Epithelial cell of esophagus (primary cell): ENCODE data around the gene ZNF181.
"Not testable (repeated sequence)": the region's sequence is repeated elsewhere in the genome, so short reads cannot be mapped to it uniquely, and the experiment has no call there.

Experiments
- DNase-seq: peaks from one replicate; pipeline ENCODE4 v3.0.0; 2010; ENCODE audit warnings: low read depth
- H3K4me3 ChIP-seq: 2 replicates; pipeline ENCODE4 v1.5.1; 2011; ENCODE audit warnings: mild to moderate bottlenecking, low read length, control low read depth
- CTCF ChIP-seq: IDR thresholded peaks from 2 replicates; pipeline ENCODE4 v1.5.1; 2011; ENCODE audit warnings: low read depth, mild to moderate bottlenecking, low read length, control low read depth, inconsistent platforms; ENCODE audit not compliant: insufficient read depth; ENCODE audit errors: missing control alignments

ZNF181 gene

GRCh38 chr19:34733746-34734536 is at the start of gene ZNF181:
Gene ZNF181 (plus strand): TSS chr19:34734243. CDS start chr19:34735038, 795 bp downstream.
- peak; percentile 90 for DNase-seq
- TF ChIP-seq CTCF: no peak
- H3K4me3 ChIP-seq: peak within 1 kb of the TSS; percentile 92

- not testable (repeated sequence) for DNase-seq, H3K4me3 ChIP-seq
Measured at GRCh38 chr19:34685266-34685665, 48.8 kb upstream of the ZNF181 start.

GRCh38 chr19:34686455-34686854 is 47.6 kb upstream of the ZNF181 start:
- H3K4me3 ChIP-seq: no peak overlapping the region
- no peak for TF ChIP-seq CTCF
- DNase-seq: peak; percentile 67

GRCh38 chr19:34687348-34687747 is 46.7 kb upstream of the ZNF181 start:
- no peak for DNase-seq
- TF ChIP-seq CTCF: no peak
- H3K4me3 ChIP-seq: no peak overlapping the region

- TF ChIP-seq CTCF: no peak
- no peak overlapping the region for H3K4me3 ChIP-seq
- no peak for DNase-seq
Measured at GRCh38 chr19:34688592-34688991, 45.5 kb upstream of the ZNF181 start.

GRCh38 chr19:34690372-34690771 is 43.7 kb upstream of the ZNF181 start:
- no peak for TF ChIP-seq CTCF
- DNase-seq: no peak
- no peak overlapping the region for H3K4me3 ChIP-seq

- H3K4me3 ChIP-seq: no peak overlapping the region
- TF ChIP-seq CTCF: no peak
- no peak for DNase-seq
Measured at GRCh38 chr19:34692549-34692948, 41.5 kb upstream of the ZNF181 start.

GRCh38 chr19:34707661-34708060 is 26.4 kb upstream of the ZNF181 start:
- no peak overlapping the region for H3K4me3 ChIP-seq
- no peak for TF ChIP-seq CTCF
- no peak for DNase-seq
